Erythroblast (primary cell): ENCODE measurements around the gene CD33.

Source experiments
- GATA1 ChIP-seq: IDR thresholded peaks from 2 replicates; pipeline ENCODE4 v1.6.1; 2011; ENCODE audit warnings: low read depth, mild to moderate bottlenecking, control low read depth, low read length, moderate library complexity
- POLR2A ChIP-seq: IDR thresholded peaks from 2 replicates; pipeline ENCODE4 v1.6.1; 2011; ENCODE audit warnings: mild to moderate bottlenecking, low read length

- no peak for TF ChIP-seq POLR2A
- TF ChIP-seq GATA1 = no peak
These were observed 45.6 kb upstream of the CD33 start for GRCh38 chr19:51179256-51179655.
